ENCODE data around the gene ERG. TPM values are rescaled to one million over a fixed set of nuclear protein-coding genes. Genes with fewer than 3 reads are reported as not detected.

The ERG gene
- total RNA-seq, 1 experiment from 2014 or later, result 4.5 TPM

DNA sequence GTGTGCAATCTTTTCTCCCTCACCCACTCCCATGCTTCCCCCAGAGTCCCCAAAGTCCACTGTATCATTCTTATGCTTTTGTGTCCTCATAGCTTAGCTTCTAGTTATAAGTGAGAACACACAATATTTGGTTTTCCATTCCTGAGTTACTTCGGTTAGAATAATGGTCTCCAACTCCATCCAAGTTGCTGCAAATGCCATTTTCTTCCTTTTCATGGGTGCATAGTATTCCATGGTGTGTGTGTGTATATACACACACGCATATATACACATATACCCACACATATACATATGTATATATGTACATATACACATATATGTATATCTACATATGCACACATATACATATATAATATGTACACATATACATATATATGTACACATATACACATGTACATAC, 69.3 kb downstream of the ERG start (continued):
- no peak for TF ChIP-seq NFYB (CRISPR knock-in tag; conservative IDR thresholded peaks at IDR 0.05; ENCODE audit: low read depth)
- TF ChIP-seq RORB (CRISPR knock-in tag; IDR thresholded peaks at IDR 0.05), result no peak
- TF ChIP-seq NR2C2 (CRISPR knock-in tag; IDR thresholded peaks at IDR 0.05), result no peak
- no peak for TF ChIP-seq IRF1 (CRISPR knock-in tag; IDR thresholded peaks at IDR 0.05)
- TF ChIP-seq ZNF219 (CRISPR knock-in tag; IDR thresholded peaks at IDR 0.05; ENCODE audit: borderline replicate concordance), result no peak
- no peak for TF ChIP-seq MYBL2 (CRISPR knock-in tag; IDR thresholded peaks at IDR 0.05)
- TF ChIP-seq NFATC4 (CRISPR knock-in tag; IDR thresholded peaks at IDR 0.05), result no peak
- TF ChIP-seq, protein P1, sequence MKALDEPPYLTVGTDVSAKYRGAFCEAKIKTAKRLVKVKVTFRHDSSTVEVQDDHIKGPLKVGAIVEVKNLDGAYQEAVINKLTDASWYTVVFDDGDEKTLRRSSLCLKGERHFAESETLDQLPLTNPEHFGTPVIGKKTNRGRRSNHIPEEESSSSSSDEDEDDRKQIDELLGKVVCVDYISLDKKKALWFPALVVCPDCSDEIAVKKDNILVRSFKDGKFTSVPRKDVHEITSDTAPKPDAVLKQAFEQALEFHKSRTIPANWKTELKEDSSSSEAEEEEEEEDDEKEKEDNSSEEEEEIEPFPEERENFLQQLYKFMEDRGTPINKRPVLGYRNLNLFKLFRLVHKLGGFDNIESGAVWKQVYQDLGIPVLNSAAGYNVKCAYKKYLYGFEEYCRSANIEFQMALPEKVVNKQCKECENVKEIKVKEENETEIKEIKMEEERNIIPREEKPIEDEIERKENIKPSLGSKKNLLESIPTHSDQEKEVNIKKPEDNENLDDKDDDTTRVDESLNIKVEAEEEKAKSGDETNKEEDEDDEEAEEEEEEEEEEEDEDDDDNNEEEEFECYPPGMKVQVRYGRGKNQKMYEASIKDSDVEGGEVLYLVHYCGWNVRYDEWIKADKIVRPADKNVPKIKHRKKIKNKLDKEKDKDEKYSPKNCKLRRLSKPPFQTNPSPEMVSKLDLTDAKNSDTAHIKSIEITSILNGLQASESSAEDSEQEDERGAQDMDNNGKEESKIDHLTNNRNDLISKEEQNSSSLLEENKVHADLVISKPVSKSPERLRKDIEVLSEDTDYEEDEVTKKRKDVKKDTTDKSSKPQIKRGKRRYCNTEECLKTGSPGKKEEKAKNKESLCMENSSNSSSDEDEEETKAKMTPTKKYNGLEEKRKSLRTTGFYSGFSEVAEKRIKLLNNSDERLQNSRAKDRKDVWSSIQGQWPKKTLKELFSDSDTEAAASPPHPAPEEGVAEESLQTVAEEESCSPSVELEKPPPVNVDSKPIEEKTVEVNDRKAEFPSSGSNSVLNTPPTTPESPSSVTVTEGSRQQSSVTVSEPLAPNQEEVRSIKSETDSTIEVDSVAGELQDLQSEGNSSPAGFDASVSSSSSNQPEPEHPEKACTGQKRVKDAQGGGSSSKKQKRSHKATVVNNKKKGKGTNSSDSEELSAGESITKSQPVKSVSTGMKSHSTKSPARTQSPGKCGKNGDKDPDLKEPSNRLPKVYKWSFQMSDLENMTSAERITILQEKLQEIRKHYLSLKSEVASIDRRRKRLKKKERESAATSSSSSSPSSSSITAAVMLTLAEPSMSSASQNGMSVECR (CRISPR knock-in tag; IDR thresholded peaks at IDR 0.05; ENCODE audit: borderline replicate concordance), result no peak

GRCh38 chr21:38428211-38428610, 70.1 kb downstream of the ERG start:
- Mint-ChIP-seq H3K27me3 (ENCODE audit: low read depth) (no peaks in the 10 kb centered on the region), H3K4me1 (no peaks in the 10 kb centered on the region), H3K27ac (no peak overlapping the region), H3K9me3 (peaks cover 9% of the 10 kb centered on the region), H3K36me3 (peaks cover 5% of the 10 kb centered on the region; the same call in 1 of the 2 replicates), H3K4me3 (no peak overlapping the region)
- ChIA-PET CTCF (interaction anchor here (0.7 kb wide), 1 partner anchor 661 kb away, joined by 3 read pairs; no protein-coding TSS in a partner anchor), POLR2A (no interaction called here)
- DNase-seq (ENCODE audit: low spot score), result no peak
- ATAC-seq, result no peak
- TF ChIP-seq GABPB1 (CRISPR knock-in tag; IDR thresholded peaks at IDR 0.05) (no peak), SOX15 (CRISPR knock-in tag; IDR thresholded peaks at IDR 0.05) (no peak), SP1 (CRISPR knock-in tag; conservative IDR thresholded peaks at IDR 0.05) (no peak), GTF2I (CRISPR knock-in tag; conservative IDR thresholded peaks at IDR 0.05) (no peak), SMAD4 (CRISPR knock-in tag; IDR thresholded peaks at IDR 0.05) (no peak), GRHL2 (CRISPR knock-in tag; IDR thresholded peaks at IDR 0.05; ENCODE audit: insufficient replicate concordance, severe bottlenecking) (no peak), NR2C2 (CRISPR knock-in tag; IDR thresholded peaks at IDR 0.05) (no peak), NR1H2 (CRISPR knock-in tag; IDR thresholded peaks at IDR 0.05) (no peak), JAZF1 (CRISPR knock-in tag; IDR thresholded peaks at IDR 0.05) (no peak)

DNA sequence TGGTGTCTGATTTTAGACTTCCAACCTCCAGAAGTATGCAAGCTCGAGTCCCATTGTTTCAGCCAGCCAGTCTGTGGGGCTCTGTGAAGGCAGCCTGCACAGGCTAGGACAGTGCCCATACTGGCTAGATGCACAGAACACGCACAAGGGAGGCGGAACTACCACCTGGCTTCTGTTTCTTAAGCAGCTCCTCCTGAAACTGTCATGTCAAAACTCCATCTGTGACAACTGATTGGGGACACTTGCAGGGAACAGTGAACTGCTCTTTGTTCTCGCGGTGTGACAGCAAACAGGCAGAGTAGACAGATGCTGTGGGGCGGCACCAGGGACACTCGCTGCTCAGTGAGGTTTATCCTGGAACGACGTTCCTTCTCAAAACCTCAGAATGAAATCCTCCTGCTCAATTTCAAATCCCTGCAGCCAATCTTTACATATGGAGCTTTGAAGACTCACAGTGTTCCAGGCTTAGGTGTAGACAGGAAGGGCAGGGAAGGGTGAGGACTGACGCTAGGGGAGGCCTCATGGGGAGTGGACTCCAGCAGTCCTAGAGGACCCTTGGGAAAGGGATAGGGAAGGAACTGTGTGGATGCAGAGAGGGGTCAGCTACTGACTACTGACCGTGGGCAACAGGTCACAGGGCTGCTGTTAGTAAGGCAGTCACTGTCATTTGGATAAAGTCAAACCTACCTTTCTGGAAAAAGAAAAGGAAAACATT, 73.8 kb downstream of the ERG start:
- H3K27ac Mint-ChIP-seq, result no peak overlapping the region
- no peak for TF ChIP-seq FOXP4 (CRISPR knock-in tag; IDR thresholded peaks at IDR 0.05)
- TF ChIP-seq, protein P2, sequence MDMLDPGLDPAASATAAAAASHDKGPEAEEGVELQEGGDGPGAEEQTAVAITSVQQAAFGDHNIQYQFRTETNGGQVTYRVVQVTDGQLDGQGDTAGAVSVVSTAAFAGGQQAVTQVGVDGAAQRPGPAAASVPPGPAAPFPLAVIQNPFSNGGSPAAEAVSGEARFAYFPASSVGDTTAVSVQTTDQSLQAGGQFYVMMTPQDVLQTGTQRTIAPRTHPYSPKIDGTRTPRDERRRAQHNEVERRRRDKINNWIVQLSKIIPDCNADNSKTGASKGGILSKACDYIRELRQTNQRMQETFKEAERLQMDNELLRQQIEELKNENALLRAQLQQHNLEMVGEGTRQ (CRISPR knock-in tag; IDR thresholded peaks at IDR 0.05), result no peak
- TF ChIP-seq, protein P3, sequence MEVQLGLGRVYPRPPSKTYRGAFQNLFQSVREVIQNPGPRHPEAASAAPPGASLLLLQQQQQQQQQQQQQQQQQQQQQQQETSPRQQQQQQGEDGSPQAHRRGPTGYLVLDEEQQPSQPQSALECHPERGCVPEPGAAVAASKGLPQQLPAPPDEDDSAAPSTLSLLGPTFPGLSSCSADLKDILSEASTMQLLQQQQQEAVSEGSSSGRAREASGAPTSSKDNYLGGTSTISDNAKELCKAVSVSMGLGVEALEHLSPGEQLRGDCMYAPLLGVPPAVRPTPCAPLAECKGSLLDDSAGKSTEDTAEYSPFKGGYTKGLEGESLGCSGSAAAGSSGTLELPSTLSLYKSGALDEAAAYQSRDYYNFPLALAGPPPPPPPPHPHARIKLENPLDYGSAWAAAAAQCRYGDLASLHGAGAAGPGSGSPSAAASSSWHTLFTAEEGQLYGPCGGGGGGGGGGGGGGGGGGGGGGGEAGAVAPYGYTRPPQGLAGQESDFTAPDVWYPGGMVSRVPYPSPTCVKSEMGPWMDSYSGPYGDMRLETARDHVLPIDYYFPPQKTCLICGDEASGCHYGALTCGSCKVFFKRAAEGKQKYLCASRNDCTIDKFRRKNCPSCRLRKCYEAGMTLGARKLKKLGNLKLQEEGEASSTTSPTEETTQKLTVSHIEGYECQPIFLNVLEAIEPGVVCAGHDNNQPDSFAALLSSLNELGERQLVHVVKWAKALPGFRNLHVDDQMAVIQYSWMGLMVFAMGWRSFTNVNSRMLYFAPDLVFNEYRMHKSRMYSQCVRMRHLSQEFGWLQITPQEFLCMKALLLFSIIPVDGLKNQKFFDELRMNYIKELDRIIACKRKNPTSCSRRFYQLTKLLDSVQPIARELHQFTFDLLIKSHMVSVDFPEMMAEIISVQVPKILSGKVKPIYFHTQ (CRISPR knock-in tag; IDR thresholded peaks at IDR 0.05), result no peak
- TF ChIP-seq ZNF416 (CRISPR knock-in tag; IDR thresholded peaks at IDR 0.05), result no peak
- TF ChIP-seq ZNF396 (CRISPR knock-in tag; IDR thresholded peaks at IDR 0.05; ENCODE audit: borderline replicate concordance), result no peak
- no peak for TF ChIP-seq JAZF1 (CRISPR knock-in tag; IDR thresholded peaks at IDR 0.05)
- no peak for TF ChIP-seq ATF6 (CRISPR knock-in tag; IDR thresholded peaks at IDR 0.05)

More for the DNA sequence above, 73.8 kb downstream of the ERG start:
- DNase-seq (ENCODE audit: low spot score) (no peak), ATAC-seq (no peak)
- Mint-ChIP-seq H3K9me3 (no peaks in the 10 kb centered on the region), H3K27me3 (ENCODE audit: low read depth) (no peaks in the 10 kb centered on the region), H3K4me1 (no peaks in the 10 kb centered on the region), H3K36me3 (no peaks in the 10 kb centered on the region), H3K4me3 (no peak overlapping the region)
- CTCF ChIA-PET, result no interaction called here
- POLR2A ChIA-PET, result no interaction called here

Measured in WTC11 (cell line).